BLaER1 (cell line): ENCODE measurements around the gene GSK3B.

Experiments
- H3K27ac ChIP-seq: shearing (Covaris generic); formaldehyde crosslinking; 2 replicates; pipeline ENCODE4 v1.8.1; 2022
- H3K27me3 ChIP-seq: shearing (Covaris generic); formaldehyde crosslinking; 2 replicates; pipeline ENCODE4 v1.8.1; 2022
- H3K36me3 ChIP-seq: shearing (Covaris generic); formaldehyde crosslinking; 2 replicates; pipeline ENCODE4 v1.8.1; 2022
- H3K4me1 ChIP-seq: shearing (Covaris generic); formaldehyde crosslinking; 2 replicates; pipeline ENCODE4 v1.8.1; 2022
- H3K4me2 ChIP-seq: shearing (Covaris generic); formaldehyde crosslinking; 2 replicates; pipeline ENCODE4 v1.8.1; 2022
- H3K4me3 ChIP-seq: shearing (Covaris generic); formaldehyde crosslinking; 2 replicates; pipeline ENCODE4 v1.8.1; 2022
- H3K9ac ChIP-seq: shearing (Covaris generic); formaldehyde crosslinking; 2 replicates; pipeline ENCODE4 v1.8.1; 2022
- H3K9me3 ChIP-seq: shearing (Covaris generic); formaldehyde crosslinking; 2 replicates; pipeline ENCODE4 v1.8.1; 2022
- H4K20me1 ChIP-seq: shearing (Covaris generic); formaldehyde crosslinking; 2 replicates; pipeline ENCODE4 v1.8.1; 2022
- Cebpa-rat ChIP-seq: shearing (Covaris generic); IDR thresholded peaks from 2 replicates; pipeline ENCODE4 v1.8.1; 2022

Gene GSK3B

GRCh38 chr3:120049072-120049471 is 45.2 kb downstream of the GSK3B start:
- H3K9ac ChIP-seq, result no peak overlapping the region
- peaks cover 56% of the 10 kb centered on the region; the same call in 1 of the 2 replicates for H4K20me1 ChIP-seq
- H3K27ac ChIP-seq, result no peak overlapping the region
- 0 out of 2 replicates have a peak, but pooled peaks cover 3% of the 10 kb centered on the region for H3K36me3 ChIP-seq
- H3K27me3 ChIP-seq, result no peaks in the 10 kb centered on the region
- TF ChIP-seq Cebpa-rat, result no peak
- no peak overlapping the region for H3K4me3 ChIP-seq
- H3K4me1 ChIP-seq, result peaks cover 12% of the 10 kb centered on the region; the same call in 1 of the 2 replicates
- no peak overlapping the region for H3K4me2 ChIP-seq
- peaks cover 32% of the 10 kb centered on the region for H3K9me3 ChIP-seq

- Histone ChIP-seq H3K27ac (no peak overlapping the region), H3K4me2 (no peak overlapping the region), H3K4me3 (no peak overlapping the region), H3K4me1 (peaks cover 12% of the 10 kb centered on the region; the same call in 1 of the 2 replicates), H3K27me3 (no peaks in the 10 kb centered on the region), H3K9me3 (peaks cover 33% of the 10 kb centered on the region), H3K9ac (no peak overlapping the region), H4K20me1 (peaks cover 61% of the 10 kb centered on the region; the same call in 1 of the 2 replicates), H3K36me3 (0 out of 2 replicates have a peak, but pooled peaks cover 7% of the 10 kb centered on the region)
- no peak for TF ChIP-seq Cebpa-rat
Observed at GRCh38 chr3:120048355-120049041, 45.7 kb downstream of the GSK3B start.

- H3K27me3 ChIP-seq, result no peaks in the 10 kb centered on the region
- TF ChIP-seq Cebpa-rat, result no peak
- H3K9ac ChIP-seq, result no peak overlapping the region
- no peak overlapping the region for H3K27ac ChIP-seq
- H3K4me2 ChIP-seq, result no peak overlapping the region
- no peak overlapping the region for H3K4me3 ChIP-seq
- H4K20me1 ChIP-seq, result peaks cover 57% of the 10 kb centered on the region; the same call in 1 of the 2 replicates
- 0 out of 2 replicates have a peak, but pooled peaks cover 7% of the 10 kb centered on the region for H3K36me3 ChIP-seq
- peaks cover 12% of the 10 kb centered on the region; the same call in 1 of the 2 replicates for H3K4me1 ChIP-seq
- H3K9me3 ChIP-seq, result peaks cover 41% of the 10 kb centered on the region
Observed at GRCh38 chr3:120047686-120048085, 46.6 kb downstream of the GSK3B start.

GRCh38 chr3:120040813-120041377 is 53.4 kb downstream of the GSK3B start:
- Histone ChIP-seq H3K27me3 (no peaks in the 10 kb centered on the region), H3K36me3 (peaks cover 35% of the 10 kb centered on the region), H3K9ac (no peak overlapping the region), H3K4me2 (no peak overlapping the region), H4K20me1 (peaks cover 12% of the 10 kb centered on the region; the same call in 1 of the 2 replicates), H3K9me3 (peaks cover 69% of the 10 kb centered on the region), H3K27ac (no peak overlapping the region), H3K4me1 (no peaks in the 10 kb centered on the region), H3K4me3 (no peak overlapping the region)
- TF ChIP-seq Cebpa-rat, result no peak

- Histone ChIP-seq H3K9ac (no peak overlapping the region), H3K27me3 (no peaks in the 10 kb centered on the region), H3K27ac (no peak overlapping the region), H3K4me2 (no peak overlapping the region), H4K20me1 (peaks cover 12% of the 10 kb centered on the region; the same call in 1 of the 2 replicates), H3K9me3 (peaks cover 60% of the 10 kb centered on the region), H3K4me1 (no peaks in the 10 kb centered on the region), H3K4me3 (no peak overlapping the region), H3K36me3 (peaks cover 35% of the 10 kb centered on the region)
- no peak for TF ChIP-seq Cebpa-rat
Observed at GRCh38 chr3:120039642-120040610, 54.3 kb downstream of the GSK3B start.

GRCh38 chr3:120033596-120033995 is 60.7 kb downstream of the GSK3B start:
- Histone ChIP-seq H3K9me3 (peaks cover 16% of the 10 kb centered on the region), H3K4me3 (no peak overlapping the region), H3K36me3 (0 out of 2 replicates have a peak, but pooled peaks cover 4% of the 10 kb centered on the region), H4K20me1 (peaks cover 17% of the 10 kb centered on the region; the same call in 1 of the 2 replicates), H3K27me3 (no peaks in the 10 kb centered on the region), H3K27ac (no peak overlapping the region), H3K4me1 (no peaks in the 10 kb centered on the region), H3K9ac (no peak overlapping the region), H3K4me2 (no peak overlapping the region)
- no peak for TF ChIP-seq Cebpa-rat

- no peaks in the 10 kb centered on the region for H3K4me1 ChIP-seq
- H4K20me1 ChIP-seq, result peaks cover 23% of the 10 kb centered on the region; the same call in 1 of the 2 replicates
- H3K9me3 ChIP-seq, result peaks cover 21% of the 10 kb centered on the region
- H3K27me3 ChIP-seq, result no peaks in the 10 kb centered on the region
- H3K4me3 ChIP-seq, result no peak overlapping the region
- no peak overlapping the region for H3K9ac ChIP-seq
- H3K36me3 ChIP-seq, result no peaks in the 10 kb centered on the region
- no peak for TF ChIP-seq Cebpa-rat
- no peak overlapping the region for H3K27ac ChIP-seq
- H3K4me2 ChIP-seq, result no peak overlapping the region
Observed at GRCh38 chr3:120031561-120031960, 62.7 kb downstream of the GSK3B start.

- no peak for TF ChIP-seq Cebpa-rat
- no peak overlapping the region for H3K9ac ChIP-seq
- no peak overlapping the region for H3K27ac ChIP-seq
- H3K36me3 ChIP-seq, result no peaks in the 10 kb centered on the region
- H4K20me1 ChIP-seq, result peaks cover 28% of the 10 kb centered on the region; the same call in 1 of the 2 replicates
- no peaks in the 10 kb centered on the region for H3K27me3 ChIP-seq
- H3K9me3 ChIP-seq, result peaks cover 24% of the 10 kb centered on the region
- H3K4me2 ChIP-seq, result no peak overlapping the region
- H3K4me3 ChIP-seq, result no peak overlapping the region
- H3K4me1 ChIP-seq, result no peaks in the 10 kb centered on the region
Observed at GRCh38 chr3:120029749-120030148, 64.5 kb downstream of the GSK3B start.

GRCh38 chr3:120028271-120029047 is 65.8 kb downstream of the GSK3B start:
- H3K36me3 ChIP-seq, result no peaks in the 10 kb centered on the region
- H3K4me2 ChIP-seq, result no peak overlapping the region
- no peaks in the 10 kb centered on the region for H3K4me1 ChIP-seq
- TF ChIP-seq Cebpa-rat, result no peak
- H3K9ac ChIP-seq, result no peak overlapping the region
- H4K20me1 ChIP-seq, result peaks cover 35% of the 10 kb centered on the region; the same call in 1 of the 2 replicates
- no peak overlapping the region for H3K27ac ChIP-seq
- H3K27me3 ChIP-seq, result no peaks in the 10 kb centered on the region
- peaks cover 15% of the 10 kb centered on the region; the same call in 1 of the 2 replicates for H3K9me3 ChIP-seq
- H3K4me3 ChIP-seq, result no peak overlapping the region
